Nasal cavity respiratory epithelium epithelial cell of viscerocranial mucosa (primary cell): ENCODE measurements around the gene NRROS. TPM values are rescaled to one million over a fixed set of nuclear protein-coding genes. Genes with fewer than 3 reads are reported as not detected.

Experiments
- total RNA-seq: library from RNA; depleted of rRNA; stranded (reverse); fragments of >200 nt; gene quantifications from 2 replicates; pipeline ENCODE4 v1.2.3, GENCODE V29; 2014

Gene NRROS
- total RNA-seq = 0.07 TPM in 1 of 2 replicates, not detected in the other

DNA sequence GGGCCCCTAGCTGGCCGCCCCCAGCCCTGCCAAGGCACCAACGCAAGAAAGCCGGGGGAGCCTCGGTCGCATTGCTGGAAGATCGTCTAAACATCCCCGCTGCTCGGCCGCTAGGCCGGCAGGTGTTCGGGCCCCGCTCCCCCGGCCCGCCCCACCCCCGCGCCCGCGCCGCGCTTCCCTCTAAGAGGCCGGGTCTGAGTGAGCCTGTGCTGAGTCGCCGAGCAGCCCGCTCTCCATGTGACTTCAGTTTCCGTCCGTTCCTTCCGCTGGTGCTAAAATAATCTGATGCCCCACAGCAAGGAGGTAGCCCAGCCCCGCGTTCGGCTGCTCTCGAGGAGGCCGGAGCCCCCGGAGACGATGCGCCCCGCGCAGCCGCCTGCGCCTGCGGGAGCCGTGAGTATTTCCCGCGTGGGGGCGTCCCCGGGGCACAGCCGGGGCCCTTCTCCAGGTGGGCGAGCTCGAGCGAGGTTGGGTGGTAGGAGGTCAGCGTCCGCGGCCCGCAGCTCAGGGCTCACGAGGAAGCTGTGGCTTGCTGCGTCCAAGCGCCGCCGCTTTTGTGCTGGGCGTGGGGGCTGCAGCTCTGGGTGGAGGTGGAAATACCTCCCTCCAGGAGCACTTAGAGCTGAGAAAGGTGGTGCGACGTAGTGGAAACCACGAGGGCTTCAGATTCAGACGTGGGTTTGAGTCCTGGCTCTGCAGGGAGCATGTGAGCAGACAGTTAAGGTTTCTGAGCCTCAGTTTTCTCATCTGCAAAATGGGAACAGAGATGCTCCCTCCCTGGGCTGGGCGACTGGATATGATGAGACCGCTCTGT, at the start of gene NRROS:
NRROS (plus strand) TSS at position 212 of the 814 bp plus-strand sequence. CDS start 14,846 bp downstream, outside the sequence.

Other genes starting within 250 kb of the NRROS start
- gene UBXN7, start 207.3 kb upstream of the NRROS start, total RNA-seq = 18.8 and 29.3 TPM in 2 replicates
- gene RNF168, start 135.9 kb upstream of the NRROS start, total RNA-seq = 12.0 and 24.1 TPM in 2 replicates
- gene SMCO1, start 124.3 kb upstream of the NRROS start, total RNA-seq = not detected in 2 replicates
- gene WDR53, start 71.1 kb upstream of the NRROS start, total RNA-seq = 11.9 and 17.1 TPM in 2 replicates
- 27.3 and 47.2 TPM in 2 replicates for gene FBXO45, start 71.0 kb upstream of the NRROS start, total RNA-seq
- gene CEP19, start 72.6 kb downstream of the NRROS start, total RNA-seq = 1.4 and 2.6 TPM in 2 replicates
- 24.9 and 33.5 TPM in 2 replicates for gene PIGX, start 72.7 kb downstream of the NRROS start, total RNA-seq
- gene PAK2, start 100.2 kb downstream of the NRROS start, total RNA-seq = 40.7 and 136 TPM in 2 replicates
- 42.7 and 56.4 TPM in 2 replicates for gene SENP5, start 228.2 kb downstream of the NRROS start, total RNA-seq